Measurements from ENCODE around the gene LRRC49. TPM values are rescaled to one million over a fixed set of nuclear protein-coding genes. Genes with fewer than 3 reads are reported as not detected.
"Not testable (repeated sequence)": the region's sequence is repeated elsewhere in the genome, so short reads cannot be mapped to it uniquely, and the experiment has no call there.

The LRRC49 gene
- total RNA-seq, 2 experiments from 2014 or later, result not detected

DNA sequence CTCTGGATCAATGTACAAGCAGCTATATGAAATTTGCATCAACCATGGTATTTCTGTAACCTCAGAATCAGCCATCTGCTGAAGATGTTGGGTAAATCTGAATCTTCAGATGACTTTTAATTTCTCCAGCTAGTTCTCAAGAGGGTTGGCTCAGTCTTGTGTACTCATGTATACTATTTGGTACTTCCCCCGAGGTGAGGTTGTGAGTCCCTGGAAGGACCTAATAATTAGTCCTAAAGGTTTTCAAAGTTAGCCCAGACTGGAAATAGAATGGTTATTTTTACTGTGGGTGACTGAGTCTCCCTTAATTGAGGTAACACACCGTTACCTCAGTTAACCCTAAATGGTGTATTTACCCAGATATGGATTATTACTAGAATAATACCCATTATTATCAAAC, 118.4 kb downstream of the LRRC49 start:
- ChIA-PET CTCF (no interaction called here), POLR2A (no interaction called here)
- TF ChIP-seq, protein P1, sequence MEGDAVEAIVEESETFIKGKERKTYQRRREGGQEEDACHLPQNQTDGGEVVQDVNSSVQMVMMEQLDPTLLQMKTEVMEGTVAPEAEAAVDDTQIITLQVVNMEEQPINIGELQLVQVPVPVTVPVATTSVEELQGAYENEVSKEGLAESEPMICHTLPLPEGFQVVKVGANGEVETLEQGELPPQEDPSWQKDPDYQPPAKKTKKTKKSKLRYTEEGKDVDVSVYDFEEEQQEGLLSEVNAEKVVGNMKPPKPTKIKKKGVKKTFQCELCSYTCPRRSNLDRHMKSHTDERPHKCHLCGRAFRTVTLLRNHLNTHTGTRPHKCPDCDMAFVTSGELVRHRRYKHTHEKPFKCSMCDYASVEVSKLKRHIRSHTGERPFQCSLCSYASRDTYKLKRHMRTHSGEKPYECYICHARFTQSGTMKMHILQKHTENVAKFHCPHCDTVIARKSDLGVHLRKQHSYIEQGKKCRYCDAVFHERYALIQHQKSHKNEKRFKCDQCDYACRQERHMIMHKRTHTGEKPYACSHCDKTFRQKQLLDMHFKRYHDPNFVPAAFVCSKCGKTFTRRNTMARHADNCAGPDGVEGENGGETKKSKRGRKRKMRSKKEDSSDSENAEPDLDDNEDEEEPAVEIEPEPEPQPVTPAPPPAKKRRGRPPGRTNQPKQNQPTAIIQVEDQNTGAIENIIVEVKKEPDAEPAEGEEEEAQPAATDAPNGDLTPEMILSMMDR (IDR thresholded peaks at IDR 0.05), result no peak
- intact Hi-C loops (cut with micrococcal nuclease), result no loop called here
- Mint-ChIP-seq H3K36me3 (ENCODE audit: low read depth) (no peaks in the 10 kb centered on the region), H3K4me1 (ENCODE audit: low read depth) (no peaks in the 10 kb centered on the region), H3K27ac (no peak overlapping the region), H3K27me3 (peaks cover 17% of the 10 kb centered on the region), H3K9me3 (no peaks in the 10 kb centered on the region), H3K4me3 (no peak overlapping the region)
- DNase-seq, result no peak
- ATAC-seq, result no peak

GRCh38 chr15:71011503-71012155, 119.0 kb downstream of the LRRC49 start:
- no peak for ATAC-seq
- Mint-ChIP-seq H3K36me3 (ENCODE audit: low read depth) (no peaks in the 10 kb centered on the region), H3K4me1 (ENCODE audit: low read depth) (no peaks in the 10 kb centered on the region), H3K27ac (no peak overlapping the region), H3K4me3 (no peak overlapping the region), H3K27me3 (peaks cover 13% of the 10 kb centered on the region), H3K9me3 (no peaks in the 10 kb centered on the region)
- ChIA-PET POLR2A (no interaction called here), CTCF (no interaction called here)
- TF ChIP-seq, protein P1 (IDR thresholded peaks at IDR 0.05), result peak; percentile 51
- intact Hi-C loops (cut with micrococcal nuclease), result no loop called here
- DNase-seq, result peak; percentile 7

DNA sequence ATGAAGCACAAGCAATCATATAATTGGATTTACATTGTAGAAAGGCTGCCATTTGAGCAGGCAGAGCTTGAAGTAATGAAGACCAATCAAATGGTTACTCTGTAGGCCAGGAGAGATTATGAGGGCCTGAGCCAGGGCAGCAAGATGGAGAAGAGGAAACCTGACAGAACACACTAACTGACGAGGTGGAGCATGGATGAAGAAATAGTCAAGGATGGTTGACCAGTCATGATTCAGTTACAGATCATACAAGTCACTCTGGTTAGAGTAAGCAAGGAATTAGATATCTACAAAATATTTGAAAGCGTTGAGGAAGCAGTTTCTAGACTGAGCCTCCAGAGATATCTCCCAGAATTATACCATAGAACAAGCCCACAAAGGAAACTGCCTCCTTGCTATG, 120.8 kb downstream of the LRRC49 start:
- ChIA-PET POLR2A (no interaction called here), CTCF (no interaction called here)
- H3K36me3 Mint-ChIP-seq (ENCODE audit: low read depth), result no peaks in the 10 kb centered on the region
- TF ChIP-seq, protein P1 (IDR thresholded peaks at IDR 0.05), result no peak
- ATAC-seq (no peak), DNase-seq (no peak)
- no peaks in the 10 kb centered on the region for H3K9me3 Mint-ChIP-seq
- no peaks in the 10 kb centered on the region for H3K4me1 Mint-ChIP-seq (ENCODE audit: low read depth)
- H3K4me3 Mint-ChIP-seq, result no peak overlapping the region
- no peak overlapping the region for H3K27ac Mint-ChIP-seq
- intact Hi-C loops (cut with micrococcal nuclease), result no loop called here
- peaks cover 10% of the 10 kb centered on the region for H3K27me3 Mint-ChIP-seq

GRCh38 chr15:71015342-71015741, 122.7 kb downstream of the LRRC49 start:
- Mint-ChIP-seq H3K4me3 (no peak overlapping the region), H3K4me1 (ENCODE audit: low read depth) (no peaks in the 10 kb centered on the region), H3K9me3 (peaks cover 3% of the 10 kb centered on the region), H3K27me3 (peaks cover 9% of the 10 kb centered on the region), H3K27ac (no peak overlapping the region), H3K36me3 (ENCODE audit: low read depth) (no peaks in the 10 kb centered on the region)
- CTCF ChIA-PET, result interaction anchor here (1.0 kb wide), 1 partner anchor 191 kb away, joined by 3 read pairs; no protein-coding TSS in a partner anchor
- intact Hi-C loops (cut with micrococcal nuclease), result no loop called here
- DNase-seq, result no peak
- POLR2A ChIA-PET, result no interaction called here
- TF ChIP-seq, protein P1 (IDR thresholded peaks at IDR 0.05), result no peak
- ATAC-seq, result no peak

- intact Hi-C loops (cut with micrococcal nuclease); H3K9me3 Mint-ChIP-seq; POLR2A ChIA-PET; CTCF ChIA-PET; H3K36me3 Mint-ChIP-seq (ENCODE audit: low read depth); ATAC-seq; H3K27ac Mint-ChIP-seq; DNase-seq; H3K4me1 Mint-ChIP-seq (ENCODE audit: low read depth); H3K4me3 Mint-ChIP-seq: not testable (repeated sequence)
- H3K27me3 Mint-ChIP-seq, result peaks cover 16% of the 10 kb centered on the region
Measured at GRCh38 chr15:71031232-71031631, 138.6 kb downstream of the LRRC49 start.

DNA sequence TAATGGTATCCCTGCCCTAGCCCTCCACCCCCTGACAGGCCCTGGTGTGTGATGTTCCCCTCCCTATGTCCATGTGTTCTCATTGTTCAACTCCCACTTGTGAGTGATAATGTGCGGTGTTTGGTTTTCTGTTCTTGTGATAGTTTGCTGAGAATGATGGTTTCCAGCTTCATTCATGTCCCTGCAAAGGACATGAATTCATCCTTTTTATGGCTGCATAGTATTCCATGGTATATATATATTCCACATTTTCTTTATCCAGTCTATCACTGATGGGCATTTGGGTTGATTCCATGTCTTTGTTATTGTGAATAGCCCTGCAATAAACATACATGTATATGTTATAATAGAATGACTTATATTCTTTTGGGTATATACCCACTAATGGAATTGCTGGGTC, 142.9 kb downstream of the LRRC49 start:
- intact Hi-C loops (cut with micrococcal nuclease); DNase-seq; H3K4me3 Mint-ChIP-seq; H3K4me1 Mint-ChIP-seq (ENCODE audit: low read depth); POLR2A ChIA-PET; CTCF ChIA-PET; H3K9me3 Mint-ChIP-seq; H3K36me3 Mint-ChIP-seq (ENCODE audit: low read depth); ATAC-seq; H3K27ac Mint-ChIP-seq: not testable (repeated sequence)
- peaks cover 17% of the 10 kb centered on the region for H3K27me3 Mint-ChIP-seq

Data from activated CD8-positive, alpha-beta T cell treated with anti-CD3 and anti-CD28 coated beads for 36 hours (primary cell).